GM18870 (cell line): ENCODE data around the gene KDSR.

ENCODE experiments used
- ATAC-seq: cut with Tn5 transposase; IDR thresholded peaks from one replicate; pipeline ENCODE4 v1.9.1; 2021; ENCODE audit warnings: moderate library complexity; ENCODE audit not compliant: unreplicated experiment

Gene KDSR

DNA sequence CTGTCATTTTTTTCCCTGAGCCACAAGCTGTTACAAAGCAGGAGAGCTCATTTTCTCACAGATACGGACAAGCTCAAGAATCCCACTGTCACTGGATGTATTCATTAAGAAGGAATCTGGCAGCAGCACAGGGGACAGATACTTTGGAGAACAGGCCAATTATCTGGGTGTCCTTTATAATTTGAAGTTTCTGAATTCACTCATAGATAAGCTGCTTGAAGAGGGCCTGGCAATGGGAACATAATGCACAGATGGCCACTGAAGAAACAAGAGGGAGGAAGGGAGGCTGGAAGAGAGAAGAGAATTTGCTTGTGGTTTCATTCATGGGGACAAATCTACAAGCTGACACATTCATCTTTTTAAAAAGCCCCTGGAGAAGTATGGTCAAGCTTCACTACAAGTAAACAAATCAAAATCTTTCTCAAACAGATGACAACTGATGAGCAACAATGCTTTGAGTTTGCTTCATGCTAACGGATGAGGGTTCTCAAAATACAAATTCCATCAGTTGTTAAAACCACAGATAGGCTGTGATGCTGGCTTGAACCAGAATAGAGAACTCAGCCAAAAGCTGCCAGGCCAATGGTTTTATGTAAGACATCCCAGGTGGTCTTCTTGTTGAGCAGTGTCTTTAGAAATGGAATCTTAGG lies 59.3 kb downstream of the KDSR start:
- no peak for ATAC-seq

DNA sequence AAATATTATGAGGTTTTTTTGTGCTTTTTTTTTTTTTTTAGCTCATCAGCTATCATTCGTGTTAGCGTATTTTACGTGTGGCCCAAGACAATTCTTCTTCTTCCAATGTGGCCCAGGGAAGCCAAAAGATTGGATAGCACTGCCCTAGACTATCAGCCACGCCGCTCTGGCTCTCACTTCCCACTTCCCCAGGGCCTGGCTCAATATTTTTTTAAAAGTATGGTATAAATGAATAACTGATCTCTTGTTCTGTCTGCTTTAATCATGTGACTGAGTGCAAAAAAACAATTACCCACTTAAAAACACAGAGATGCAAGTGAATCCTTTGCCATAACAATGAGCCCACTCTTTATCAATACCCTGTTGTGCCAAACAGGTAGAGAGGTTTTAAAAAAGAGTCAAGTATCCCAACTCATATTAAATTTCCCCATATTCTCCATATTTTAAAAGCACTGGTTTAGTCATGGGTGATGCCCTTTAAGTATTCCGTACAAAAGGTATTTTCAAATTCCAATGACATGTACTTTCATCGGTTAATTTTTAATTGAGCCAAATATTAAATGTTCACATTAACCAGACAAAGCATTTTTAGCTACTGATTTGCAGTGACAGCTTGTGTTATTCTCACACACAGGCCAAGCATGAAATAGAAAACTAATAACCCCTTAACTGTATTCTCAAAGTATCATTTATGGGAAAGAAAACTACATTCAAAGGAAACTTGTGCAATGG lies 60.0 kb downstream of the KDSR start:
- ATAC-seq: no peak

DNA sequence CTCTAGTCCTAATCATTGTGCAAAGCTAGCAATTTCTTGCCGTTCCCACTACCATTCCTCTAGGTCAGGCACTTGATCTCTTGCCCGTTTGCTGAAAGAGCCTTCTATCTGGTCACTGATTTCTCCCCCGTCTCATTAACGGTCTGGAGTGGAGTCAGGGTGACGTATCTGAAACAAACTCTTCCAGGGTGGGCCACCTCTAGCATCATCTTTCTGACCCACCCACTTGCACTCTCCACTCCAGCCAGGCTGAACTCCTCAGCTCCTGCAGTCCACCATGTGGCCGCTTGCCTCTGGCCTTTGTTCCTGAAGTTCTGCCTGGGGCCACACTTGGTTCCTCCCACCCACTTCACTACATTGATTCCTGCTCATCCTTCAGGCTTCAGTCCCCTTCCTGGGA lies 60.8 kb downstream of the KDSR start:
- ATAC-seq: no peak

DNA sequence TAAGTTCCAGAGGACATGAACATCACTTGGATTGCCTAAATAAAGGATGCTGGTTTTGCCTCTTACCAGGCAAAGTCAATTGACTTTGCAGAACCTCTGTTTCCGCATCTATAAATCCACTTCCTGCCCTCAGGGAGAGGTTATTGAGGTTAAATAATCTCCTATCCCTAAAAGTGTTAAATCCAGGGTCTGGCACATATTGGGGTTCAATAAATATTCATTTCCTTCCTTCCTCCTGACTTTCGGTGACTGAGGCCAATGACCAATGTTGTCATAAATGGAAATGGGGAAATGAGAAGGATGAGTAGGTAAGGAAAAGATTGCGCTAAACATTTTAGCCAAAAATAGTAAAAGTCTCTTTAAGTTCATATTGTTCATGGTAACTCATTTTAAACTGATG lies 63.5 kb downstream of the KDSR start:
- no peak for ATAC-seq

DNA sequence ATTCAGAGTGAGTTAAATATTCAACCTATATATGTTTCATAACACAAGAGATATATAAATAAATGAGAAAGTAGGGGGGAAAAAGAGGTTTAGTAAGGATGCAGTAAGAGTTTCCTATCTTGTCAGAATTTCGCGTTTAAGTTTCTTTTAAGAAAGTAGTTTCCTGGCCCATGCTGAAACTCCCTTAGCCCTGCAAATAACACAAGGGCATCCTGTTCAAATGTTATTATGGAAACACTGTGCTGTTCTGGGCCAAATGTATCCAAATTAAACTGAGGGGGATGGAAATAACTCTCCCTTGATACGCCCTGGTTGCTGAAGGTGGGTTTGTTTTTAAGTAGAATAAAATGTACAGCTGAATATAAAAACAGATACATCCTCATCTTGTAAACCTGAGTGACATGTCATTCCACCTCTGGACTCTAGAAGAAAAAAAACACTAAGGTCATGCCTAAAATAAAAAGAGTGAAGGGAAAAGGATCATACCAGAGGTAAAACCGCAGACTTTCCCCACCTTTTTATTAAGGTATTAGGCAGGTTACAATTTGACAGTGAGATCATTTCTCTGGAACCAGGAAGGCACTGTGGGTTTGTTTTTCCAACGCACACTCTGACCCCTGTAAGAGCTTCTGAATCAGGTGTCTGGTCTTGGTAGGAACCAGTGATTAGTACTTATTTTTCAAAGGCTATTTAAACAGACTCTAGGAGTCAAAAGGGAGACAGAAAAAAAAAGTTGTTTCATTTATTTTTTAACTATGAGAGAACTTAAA lies 64.2 kb downstream of the KDSR start:
- no peak for ATAC-seq

DNA sequence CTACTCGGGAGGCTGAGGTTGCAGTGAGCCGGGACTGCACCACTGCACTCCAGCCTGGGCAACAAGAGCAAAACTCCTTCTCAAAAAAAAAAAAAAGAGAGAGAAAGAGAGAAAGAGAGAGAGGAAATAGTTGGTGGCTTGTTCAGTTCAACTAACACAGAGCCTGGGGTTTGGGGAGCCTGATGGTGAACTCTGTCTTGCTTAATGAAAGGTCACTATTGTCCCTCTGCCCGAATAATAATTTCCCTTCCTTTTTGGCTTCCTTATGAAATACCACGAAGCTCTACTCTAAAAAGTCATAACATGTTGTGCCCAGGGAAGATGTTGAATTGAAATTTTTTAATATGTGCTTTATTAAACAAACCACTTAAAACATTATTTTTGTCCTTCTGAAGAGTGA lies 64.8 kb downstream of the KDSR start:
- no peak for ATAC-seq

DNA sequence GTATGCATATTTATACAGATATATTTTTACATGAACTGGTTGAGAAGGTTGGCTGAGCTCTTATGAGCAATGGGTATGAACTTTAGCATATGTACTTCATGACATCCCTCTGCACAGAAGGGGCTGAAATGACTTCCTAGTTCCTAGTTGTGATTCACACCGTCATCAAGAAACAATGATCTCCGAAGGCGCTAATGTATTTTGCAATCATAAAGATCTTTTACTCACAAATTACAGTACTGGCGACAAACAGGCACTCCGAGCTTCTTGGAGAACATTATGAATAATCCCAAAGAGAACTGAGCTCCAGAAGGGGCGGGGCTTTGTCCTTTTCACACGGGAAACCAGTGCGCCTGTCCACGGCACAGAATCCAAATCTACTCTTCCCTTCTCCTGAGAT lies 65.6 kb downstream of the KDSR start:
- no peak for ATAC-seq

DNA sequence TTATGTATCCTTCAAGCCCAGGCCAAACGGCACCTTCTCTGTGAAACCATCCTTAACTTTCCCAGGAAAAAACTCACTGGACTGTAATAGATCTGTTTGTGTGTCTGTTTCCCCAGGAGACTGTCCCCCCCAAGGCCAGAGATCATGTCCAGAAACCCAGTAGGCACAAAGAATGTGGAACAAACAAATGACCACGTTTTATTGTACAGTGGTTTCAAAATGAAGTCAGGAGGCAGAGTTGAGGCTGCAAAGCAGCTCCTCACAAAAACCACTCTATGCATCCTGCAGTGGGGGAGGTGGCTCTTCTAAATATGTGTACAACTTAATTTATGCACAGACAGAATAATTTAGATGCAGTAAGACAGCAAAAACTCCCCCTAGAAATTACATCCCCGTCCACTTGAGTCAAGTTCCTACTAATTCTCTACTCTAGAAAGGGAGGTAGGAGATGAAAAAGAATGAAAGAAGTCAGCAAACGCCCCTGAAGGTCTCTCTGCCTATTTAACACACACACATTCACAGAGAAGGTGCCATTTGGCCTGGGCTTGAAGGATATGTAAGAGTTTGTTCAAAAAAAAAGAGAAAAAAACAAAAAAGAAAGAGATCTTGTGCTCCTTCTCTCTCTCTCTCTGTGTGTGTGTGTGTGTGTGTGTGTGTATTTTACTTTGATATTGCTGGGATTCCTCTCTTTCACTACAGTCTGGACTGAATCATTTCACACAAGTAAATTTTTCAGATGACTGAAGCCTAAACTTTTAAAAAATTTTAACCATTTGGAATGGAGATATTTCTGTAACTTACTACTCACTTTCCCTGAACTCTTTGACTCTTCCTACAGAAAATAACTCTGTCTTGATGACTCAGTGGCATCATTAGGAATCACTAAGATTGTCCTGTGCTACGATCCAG lies 66.9 kb downstream of the KDSR start:
- ATAC-seq: peak; percentile 58

DNA sequence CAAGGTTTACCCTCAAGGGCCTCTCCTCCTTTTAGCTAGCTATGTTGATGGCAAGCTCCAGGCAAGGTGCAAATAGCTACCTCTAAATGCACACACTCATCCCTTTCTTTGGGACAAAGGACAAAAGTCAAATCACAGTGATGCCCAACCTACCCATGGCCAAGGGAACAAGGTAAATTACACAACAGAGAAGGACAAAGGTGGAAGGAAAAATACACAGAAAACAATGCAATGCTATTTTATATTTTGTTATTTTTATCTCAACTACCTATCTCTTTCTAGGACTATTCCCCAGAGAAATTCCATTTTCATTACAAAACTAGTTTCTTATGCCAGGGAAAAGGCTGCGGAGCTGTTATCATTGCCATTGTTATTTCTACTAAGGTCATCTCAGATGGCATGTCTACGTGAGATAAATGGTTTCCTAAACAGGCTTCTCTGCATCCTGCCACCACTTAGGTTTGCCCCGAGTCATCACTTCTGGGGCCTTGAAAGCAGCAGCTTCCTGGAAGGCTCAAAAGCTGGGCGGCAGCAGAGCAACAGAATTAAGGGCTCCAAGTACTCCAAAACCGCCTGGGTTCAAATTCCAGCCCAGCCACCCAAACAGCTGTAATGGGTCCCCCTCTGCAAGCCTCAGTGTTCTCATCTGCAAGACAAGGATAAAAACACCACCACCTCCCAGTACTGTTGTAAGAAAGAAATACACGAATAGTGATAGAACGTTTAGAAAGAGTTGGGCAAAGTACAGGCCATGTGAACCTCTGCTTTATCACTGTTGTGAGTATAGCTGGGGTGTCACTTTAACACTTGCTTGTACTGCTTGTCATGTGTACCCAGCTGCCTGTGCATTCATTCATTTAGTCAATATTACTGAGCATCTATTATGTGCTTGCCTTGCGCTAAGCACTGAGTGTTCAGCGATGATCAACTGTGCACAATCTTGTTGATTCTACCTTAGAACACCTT lies 68.3 kb downstream of the KDSR start:
- ATAC-seq: no peak

DNA sequence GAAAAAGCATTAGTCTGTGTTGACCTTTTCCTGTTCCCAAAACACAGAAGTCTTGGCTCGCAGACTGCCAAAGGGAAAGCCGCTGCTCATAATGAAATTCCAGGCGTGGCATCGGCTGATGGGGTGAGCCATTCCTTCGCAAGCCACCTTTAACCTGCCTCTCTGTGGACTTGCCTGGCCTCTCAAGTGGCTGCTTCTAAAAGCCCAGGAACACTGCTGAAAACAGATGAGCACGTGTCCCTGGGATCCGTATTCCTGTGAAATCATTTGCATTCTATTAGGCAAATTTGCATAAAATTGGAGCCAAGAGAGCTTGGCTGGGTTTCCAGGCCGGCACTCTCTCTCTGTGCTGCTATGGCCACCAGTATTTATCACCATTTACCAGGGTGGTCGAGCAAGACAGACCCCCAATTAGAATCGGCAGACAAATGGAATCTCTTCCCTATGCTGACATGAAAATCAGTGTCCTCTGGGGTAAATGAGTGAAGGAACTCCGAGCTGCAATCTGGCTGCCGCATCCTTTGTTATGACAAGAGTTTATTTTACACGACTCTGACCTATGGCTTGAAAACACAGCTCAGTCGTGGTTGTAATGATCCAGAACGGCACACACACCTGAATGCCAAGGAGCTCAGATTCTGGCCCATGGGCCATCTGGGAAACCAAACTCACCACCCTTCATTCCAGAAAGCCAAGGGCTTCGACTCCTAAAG lies 69.2 kb downstream of the KDSR start:
- no peak for ATAC-seq

DNA sequence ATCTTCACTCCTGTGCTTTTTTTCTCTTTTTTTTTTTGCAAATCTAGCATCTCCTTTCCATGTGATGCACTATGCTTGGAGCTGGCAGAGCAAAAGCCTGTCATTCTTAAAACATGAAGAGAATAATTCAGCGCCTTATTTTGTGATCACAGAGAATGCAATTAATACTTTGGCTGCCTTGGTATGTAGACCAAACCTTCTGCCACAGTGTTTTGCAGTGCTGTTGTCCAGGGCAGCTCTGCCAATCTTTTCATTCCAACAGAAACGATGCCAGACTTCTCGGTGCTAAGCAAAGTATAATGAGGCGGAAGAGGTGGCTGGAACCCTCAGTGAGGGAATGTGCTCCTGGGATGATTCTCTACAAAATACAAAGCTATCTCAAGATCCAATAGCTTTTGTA lies 73.1 kb downstream of the KDSR start:
- no peak for ATAC-seq

DNA sequence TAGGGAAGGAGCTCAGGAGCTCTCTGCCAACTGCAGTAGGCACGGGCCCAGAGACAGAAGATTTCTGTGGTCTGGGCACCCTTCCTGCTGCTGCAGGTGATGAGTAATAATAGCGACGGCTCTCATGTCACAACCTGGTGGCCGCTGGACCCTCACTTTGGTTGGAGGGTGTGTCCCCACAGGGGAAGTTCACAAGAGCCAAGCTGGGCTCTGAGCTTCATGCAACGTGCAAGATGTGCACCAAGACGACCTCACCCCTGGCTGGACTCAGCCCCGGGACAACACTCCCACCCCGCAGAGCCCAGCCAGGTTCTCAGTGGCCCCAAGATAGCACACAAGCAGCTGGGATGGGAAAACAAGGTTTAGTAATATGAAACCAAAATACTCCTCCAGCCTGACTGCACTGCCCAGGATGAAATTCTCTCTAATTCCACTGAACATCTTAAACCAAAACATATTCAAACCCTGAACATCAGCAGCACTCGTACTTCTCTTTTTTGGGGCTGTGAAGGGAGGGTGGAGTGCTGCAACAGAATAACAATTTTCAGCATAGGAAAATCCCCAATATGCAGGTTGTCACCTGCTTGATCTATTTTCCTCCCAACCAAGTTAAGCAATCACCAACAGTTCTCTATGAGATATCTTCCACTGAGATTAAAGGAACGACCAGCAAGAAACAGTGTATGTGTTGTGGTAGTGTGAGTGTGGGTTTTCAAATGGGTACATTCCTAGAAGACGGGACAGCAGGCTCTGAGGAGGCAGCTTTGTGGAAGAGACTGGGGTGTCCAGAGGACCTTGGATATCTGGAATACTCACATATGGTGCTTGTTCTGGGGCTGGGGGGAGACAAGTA lies 73.9 kb downstream of the KDSR start:
- peak; percentile 56 for ATAC-seq

DNA sequence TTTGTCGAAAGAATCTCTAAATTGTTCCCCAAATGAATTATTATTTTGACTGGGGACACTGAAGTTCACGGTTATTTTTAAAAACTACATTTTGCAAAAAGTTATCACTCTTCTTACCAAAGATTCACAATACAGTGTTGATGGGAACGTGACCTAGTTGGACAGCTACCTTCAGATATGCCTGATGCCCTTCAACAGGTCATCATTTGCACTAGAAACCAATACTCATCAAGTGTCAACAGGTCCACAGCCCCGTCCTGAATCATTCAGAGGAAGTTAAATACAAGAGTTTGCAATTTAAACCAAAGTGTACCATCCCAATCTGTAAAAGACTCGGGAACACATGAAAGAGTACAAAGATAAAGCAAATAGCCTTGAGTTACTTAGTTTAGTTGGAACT lies 75.7 kb downstream of the KDSR start:
- no peak for ATAC-seq

DNA sequence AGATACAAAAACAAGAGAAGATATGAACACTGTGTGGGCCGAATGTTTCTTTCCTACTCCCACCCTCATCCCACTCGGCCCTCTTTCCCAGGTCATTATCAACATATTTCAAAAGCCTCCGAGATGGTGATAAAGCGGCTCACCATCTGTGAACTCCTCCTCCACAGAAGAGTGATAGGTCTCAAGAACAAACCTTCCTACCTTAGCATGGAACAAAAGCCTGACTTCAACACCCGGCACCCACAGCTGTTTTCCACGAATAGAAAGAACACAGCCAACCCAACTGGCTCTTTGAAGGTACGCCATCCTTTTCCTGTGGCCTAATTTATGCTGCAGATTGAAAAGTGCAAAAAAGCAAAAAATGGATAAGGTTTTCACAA lies 76.2 kb downstream of the KDSR start:
- no peak for ATAC-seq

DNA sequence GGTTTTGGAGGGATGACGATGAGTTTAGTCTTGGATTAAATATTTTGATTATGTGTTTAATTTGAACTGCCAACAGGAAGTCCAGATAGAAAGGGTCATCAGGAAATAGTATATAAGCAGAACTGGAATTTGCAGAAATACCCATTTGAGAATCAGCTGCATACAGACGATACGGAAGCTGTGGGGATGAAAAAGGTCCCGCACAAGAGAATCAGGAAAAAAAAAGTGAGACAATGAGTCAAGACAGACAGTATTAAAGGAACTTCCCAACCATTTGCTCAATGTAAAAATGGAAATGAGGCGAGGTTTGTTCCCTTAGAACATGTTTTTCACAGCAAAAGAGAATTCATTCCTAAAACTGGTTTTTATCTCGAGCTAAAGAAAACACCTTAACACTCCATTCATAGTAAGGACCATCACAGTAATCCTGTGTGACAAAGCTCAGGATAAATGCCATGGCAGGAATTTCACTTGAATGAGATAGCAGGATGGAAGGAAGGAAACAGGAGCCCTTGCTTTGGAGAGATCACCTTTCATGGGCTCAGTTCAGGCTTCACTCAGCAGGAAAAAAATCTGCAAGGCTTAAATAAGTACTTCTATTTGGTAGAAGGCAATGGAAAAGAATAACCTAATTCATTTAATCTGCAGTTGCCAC lies 76.7 kb downstream of the KDSR start:
- no peak for ATAC-seq

DNA sequence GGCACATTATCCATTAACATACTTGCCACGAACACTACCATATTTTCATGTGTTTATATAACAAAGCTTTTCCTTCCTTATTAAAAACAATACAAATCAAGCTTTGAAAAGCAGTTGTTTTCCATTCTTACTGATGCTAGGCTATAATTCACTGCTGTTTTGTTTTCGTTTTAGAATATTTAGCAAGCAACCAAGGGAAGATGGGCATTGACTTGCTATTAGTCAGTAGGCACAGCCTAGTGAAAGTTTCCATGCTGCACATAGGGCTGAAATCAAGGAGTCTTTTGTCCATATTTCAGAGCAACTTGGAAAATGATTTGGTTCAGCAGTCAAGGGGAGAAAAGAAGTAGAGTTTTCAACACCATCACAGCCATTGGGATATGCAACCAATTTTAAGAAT lies 78.7 kb downstream of the KDSR start:
- ATAC-seq: no peak

DNA sequence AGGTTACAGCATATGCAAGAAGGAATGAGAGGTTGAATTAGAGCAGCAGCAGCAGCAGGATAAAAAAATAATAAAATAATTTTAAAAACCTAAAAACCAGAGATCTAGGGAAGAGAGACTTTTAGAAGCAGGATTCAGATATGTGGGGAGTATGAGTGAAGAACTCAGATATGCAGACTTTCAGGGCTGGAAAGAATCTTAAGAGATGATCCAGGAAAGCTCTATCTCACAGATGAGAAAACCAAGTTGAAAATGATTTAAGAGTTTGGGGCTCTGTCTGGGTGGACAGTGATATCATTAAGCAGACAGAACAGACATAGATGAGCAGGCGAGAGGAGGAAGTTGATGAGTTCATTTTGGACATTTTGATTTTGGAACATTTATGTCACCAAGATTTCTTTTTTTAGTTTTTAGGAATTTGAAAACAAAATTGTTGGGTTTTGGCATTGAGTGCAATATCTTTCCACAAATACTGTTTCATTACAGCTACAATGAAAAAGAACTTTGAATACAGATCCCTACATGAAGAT lies 79.2 kb downstream of the KDSR start:
- ATAC-seq: no peak

DNA sequence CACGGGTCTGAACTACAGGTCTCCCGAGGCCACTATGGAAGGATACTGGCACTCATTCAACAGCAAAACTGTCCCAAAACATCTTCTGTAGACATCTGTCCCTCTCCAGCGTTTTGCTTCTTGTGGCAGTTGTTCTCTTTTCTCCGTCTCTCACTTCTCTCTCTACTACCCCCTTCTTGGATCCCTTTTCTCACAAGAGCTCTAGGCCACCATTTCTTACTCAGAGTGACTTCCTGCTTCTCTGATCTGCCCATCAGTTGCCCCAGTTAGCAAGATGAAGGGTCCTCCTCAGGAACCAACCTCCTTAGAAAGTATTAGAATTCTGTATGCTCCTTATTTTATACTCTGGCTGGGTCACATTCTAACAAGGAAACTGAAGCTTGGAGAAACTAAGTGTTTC lies 80.1 kb downstream of the KDSR start:
- ATAC-seq: no peak
